AG09319 (cell line): ENCODE data around the gene CTNND2.

Experiments used
- DNase-seq: peaks from one replicate; pipeline ENCODE4 v3.0.0-alpha.2; 2010; ENCODE audit warnings: low read depth; ENCODE audit errors: extremely low read depth
- CTCF ChIP-seq: IDR thresholded peaks from 2 replicates; pipeline ENCODE4 v1.5.1; 2011; ENCODE audit warnings: low read depth, mild to moderate bottlenecking, inconsistent platforms, low read length, moderate library complexity

Gene CTNND2

GRCh38 chr5:11519236-11519635 lies 385.0 kb downstream of the CTNND2 start:
- DNase-seq: no peak
- TF ChIP-seq CTCF: no peak

GRCh38 chr5:11518676-11519075 lies 385.6 kb downstream of the CTNND2 start:
- no peak for DNase-seq
- TF ChIP-seq CTCF: no peak

GRCh38 chr5:11514705-11515432 lies 389.4 kb downstream of the CTNND2 start:
- DNase-seq: no peak

GRCh38 chr5:11511878-11512277 lies 392.4 kb downstream of the CTNND2 start:
- no peak for TF ChIP-seq CTCF
- no peak for DNase-seq

More at GRCh38 chr5:11514705-11515432, 389.4 kb downstream of the CTNND2 start:
- TF ChIP-seq CTCF: no peak

- DNase-seq: no peak
- no peak for TF ChIP-seq CTCF
These were observed 393.4 kb downstream of the CTNND2 start for GRCh38 chr5:11510889-11511288.

GRCh38 chr5:11509793-11510192 lies 394.5 kb downstream of the CTNND2 start:
- DNase-seq: no peak
- TF ChIP-seq CTCF: no peak

GRCh38 chr5:11507156-11507910 lies 396.9 kb downstream of the CTNND2 start:
- DNase-seq: no peak

More at GRCh38 chr5:11507156-11507910, 396.9 kb downstream of the CTNND2 start:
- TF ChIP-seq CTCF: no peak
